NCI-H128 (cell line): ENCODE results near the gene OST4.

Source experiments
- DNase-seq: peaks from one replicate; lab custom pipeline; 2025; ENCODE audit not compliant: unreplicated experiment; lab: John Stamatoyannopoulos, UW

The OST4 gene

DNA sequence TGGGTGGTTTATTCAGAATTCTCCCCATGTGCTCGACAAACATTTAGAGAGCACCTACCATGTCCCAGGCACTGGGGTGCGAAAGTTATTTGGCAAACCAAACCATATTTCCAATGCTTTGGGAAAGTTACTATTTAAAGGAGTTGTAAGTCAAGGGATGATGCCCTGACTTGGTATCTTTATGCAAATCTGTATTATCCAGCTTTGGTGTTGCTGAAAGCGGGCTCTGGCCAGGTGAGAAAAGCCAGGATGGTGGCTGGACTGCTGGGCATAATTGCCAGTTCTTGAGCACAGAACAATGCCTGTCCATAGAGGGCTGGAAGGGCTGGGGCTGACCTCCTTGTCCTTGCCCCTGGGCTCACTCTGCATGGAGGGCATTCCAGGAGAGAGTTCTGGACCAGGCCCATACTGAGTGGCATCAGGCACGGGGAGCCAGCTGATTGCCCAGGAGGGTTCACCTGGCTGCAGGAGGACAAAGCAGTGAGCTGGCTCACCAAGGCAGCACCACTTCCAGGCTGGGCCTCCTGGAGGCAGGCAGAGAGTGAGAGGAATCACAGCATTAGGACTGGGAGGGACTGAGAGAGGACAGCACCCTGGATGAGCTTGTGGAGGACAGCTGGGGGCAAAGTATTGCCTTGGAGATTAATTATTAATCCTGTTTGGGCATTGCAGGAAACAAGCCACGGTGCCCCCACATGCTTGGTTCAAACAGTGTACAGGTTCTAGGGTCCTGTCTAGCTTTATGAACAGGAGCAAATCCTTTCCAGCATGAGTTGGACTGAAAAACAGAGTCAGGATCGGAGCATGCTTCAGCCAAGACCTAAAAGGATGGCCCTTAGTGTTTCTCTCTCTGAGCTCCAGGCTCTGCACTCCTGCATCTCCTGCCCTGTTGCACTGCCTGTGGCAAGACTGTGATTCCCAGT lies 22.2 kb upstream of the OST4 start:
- no peak for DNase-seq

GRCh38 chr2:27092696-27093429 lies 21.4 kb upstream of the OST4 start:
- no peak for DNase-seq

DNA sequence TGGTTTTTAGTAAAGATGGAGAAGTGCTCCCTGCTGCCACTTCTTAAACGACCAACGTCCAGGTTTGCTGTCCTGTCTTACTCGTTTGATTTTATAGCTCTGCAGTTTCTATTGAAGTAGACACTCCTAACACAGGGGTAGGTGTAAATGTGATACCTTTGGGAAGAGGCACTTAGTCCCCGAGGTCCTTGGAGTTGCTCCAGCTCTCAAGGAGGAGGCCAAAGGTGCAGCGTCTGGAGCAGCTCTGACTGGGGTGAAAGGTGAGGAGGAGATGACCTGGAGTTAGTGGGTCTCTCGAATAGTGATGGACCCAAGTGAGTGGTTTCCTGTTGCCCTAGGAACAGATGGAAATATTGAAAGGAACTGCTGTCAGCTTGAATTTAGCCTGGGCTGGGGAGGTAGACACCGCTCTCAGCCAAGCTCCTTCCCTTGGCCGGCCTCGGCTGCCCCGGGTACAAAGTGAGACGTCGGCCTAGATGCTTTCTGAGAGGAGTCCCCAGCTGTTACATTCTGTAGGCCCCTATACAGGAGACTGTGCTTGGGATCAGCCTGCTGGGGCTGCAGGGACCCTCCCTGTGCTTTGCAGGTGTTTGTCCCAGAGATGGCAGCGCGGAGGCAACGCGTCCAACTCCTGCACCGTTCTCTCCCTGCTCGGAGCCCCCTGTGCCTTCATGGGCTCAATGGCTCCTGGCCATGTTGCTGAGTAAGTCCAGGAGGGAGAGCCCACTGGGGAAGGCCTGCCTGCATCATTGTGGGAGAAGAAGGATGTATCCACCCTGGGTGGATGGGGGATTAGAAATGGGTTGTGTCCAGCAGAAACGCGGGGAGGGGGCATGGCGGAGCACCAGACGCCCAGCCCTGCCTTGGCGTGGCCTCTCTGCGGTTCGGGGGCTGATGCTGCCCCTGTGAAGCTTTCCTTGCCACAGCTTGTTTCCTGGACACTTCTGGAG lies 20.6 kb upstream of the OST4 start:
- DNase-seq: no peak

GRCh38 chr2:27089111-27089954 lies 17.9 kb upstream of the OST4 start:
- no peak for DNase-seq

DNA sequence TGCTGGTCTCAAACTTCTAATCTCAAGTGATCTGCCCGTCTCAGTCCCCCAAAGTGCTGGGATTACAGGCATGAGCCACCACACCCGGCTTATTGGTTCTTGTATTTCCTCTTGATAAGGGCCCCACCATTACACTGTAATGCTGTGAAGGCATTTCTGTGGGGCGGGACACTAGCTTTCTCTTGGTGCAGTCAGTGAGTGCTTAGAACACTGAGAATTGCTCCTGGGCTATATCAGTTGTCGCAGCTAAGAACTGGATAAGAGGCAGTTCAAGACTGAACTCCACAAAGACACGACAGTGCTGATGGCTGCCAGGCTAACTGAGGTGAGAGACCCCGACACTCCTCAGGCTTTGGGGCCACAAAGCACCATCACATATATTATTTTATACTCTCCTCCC lies 17.2 kb upstream of the OST4 start:
- DNase-seq: no peak

GRCh38 chr2:27087823-27088410 lies 16.5 kb upstream of the OST4 start:
- DNase-seq: no peak

DNA sequence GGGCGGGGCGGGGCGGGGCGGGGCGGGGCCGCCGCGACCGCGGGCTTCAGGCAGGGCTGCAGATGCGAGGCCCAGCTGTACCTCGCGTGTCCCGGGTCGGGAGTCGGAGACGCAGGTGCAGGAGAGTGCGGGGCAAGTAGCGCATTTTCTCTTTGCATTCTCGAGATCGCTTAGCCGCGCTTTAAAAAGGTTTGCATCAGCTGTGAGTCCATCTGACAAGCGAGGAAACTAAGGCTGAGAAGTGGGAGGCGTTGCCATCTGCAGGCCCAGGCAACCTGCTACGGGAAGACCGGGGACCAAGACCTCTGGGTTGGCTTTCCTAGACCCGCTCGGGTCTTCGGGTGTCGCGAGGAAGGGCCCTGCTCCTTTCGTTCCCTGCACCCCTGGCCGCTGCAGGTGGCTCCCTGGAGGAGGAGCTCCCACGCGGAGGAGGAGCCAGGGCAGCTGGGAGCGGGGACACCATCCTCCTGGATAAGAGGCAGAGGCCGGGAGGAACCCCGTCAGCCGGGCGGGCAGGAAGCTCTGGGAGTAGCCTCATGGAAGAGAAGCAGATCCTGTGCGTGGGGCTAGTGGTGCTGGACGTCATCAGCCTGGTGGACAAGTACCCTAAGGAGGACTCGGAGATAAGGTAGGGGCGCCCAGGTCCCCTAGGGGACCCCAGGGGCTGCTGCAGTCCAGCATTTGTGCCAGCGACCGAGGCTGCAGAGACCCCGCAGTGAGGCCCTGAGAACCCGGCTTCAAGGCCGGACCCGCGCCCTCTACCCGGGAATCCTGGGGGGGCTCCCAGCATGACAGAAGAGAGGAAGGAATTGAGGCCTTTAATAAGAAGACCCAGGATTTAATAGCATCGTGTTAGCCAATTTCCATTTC lies 15.5 kb upstream of the OST4 start, which contains the start of gene KHK:
KHK (plus strand) TSS at position 49 of the 870 bp plus-strand sequence; CDS start at position 537, 488 bp downstream.
- no peak for DNase-seq

- peak; percentile 86 for DNase-seq
These were observed 14.8 kb upstream of the OST4 start for GRCh38 chr2:27086090-27086723.

GRCh38 chr2:27085673-27086089 lies 14.2 kb upstream of the OST4 start:
- DNase-seq: no peak

DNA sequence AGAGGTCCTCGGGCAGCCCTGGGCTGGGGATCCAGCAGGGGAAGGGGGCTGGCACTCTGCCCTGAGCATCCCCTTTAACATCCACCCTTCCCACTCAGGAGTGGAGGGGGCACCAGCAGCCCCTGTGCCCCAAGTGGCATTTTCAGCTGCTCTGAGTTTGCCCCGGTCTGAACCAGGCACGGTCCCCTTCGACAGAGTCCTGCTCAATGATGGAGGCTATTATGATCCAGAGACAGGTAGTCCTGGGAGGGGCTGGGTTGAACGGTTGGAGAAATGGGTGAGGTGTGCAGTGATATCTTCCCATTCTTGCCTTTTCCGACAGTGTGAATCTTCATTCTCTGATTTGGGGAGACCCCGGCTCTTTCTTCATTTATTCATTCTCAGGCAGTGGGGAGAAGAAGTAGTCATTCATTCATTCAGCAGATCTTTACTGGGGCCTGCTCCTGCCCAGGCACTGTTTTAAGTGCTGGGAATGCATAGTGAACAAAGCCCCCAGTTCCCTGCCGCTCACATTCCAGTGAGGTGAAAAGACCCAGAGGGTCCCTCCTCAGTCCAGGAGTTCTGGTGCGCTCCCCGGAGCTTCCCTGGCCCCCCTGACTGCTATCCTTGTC lies 13.7 kb upstream of the OST4 start:
- DNase-seq: no peak

DNA sequence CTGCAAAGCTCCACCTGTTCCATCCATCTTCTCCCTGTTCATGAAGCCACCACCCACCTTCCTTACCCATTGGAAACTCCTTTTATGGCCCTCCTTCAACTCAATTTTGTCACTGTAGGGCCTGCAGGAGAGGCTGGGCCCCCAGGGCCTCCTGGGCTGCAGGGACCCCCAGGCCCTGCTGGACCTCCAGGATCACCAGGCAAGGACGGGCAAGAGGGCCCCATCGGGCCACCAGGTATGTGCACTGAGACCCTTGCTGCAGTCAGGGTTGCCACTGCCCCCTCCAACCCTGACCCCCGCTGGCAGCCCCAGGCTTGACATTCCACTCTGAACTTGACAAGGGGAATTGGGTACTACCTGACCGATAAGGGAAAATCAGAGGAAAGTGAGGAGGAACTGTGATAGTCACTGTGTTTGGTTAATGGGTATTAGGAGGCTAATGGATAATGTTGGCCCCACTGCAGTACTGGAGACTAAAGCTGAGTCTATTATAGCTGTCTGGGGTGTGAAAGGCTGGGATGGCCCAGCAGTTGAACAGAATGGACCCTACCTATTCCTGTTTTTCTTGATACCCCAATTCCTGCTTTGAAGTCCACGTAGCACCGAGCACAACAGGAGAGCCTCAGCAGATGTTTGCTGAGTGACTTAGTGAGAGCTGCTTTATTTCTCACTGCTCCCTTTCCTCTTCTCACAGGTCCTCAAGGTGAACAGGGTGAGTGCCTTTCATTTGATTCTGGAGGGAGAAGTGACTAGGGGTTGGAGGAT lies 13.0 kb upstream of the OST4 start:
- no peak for DNase-seq

GRCh38 chr2:27083410-27084296 lies 12.2 kb upstream of the OST4 start:
- no peak for DNase-seq

DNA sequence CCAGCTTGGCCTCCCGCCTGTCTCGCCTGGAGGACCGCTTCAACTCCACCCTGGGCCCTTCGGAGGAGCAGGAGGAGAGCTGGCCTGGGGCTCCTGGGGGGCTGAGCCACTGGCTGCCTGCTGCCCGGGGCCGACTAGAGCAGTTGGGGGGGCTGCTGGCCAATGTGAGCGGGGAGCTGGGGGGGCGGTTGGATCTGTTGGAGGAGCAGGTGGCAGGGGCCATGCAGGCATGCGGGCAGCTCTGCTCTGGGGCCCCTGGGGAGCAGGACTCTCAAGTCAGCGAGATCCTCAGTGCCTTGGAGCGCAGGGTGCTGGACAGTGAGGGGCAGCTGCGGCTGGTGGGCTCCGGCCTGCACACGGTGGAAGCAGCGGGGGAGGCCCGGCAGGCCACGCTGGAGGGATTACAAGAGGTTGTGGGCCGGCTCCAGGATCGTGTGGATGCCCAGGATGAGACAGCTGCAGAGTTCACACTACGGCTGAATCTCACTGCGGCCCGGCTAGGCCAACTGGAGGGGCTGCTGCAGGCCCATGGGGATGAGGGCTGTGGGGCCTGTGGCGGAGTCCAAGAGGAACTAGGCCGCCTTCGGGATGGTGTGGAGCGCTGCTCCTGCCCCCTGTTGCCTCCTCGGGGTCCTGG lies 11.4 kb upstream of the OST4 start:
- DNase-seq: no peak

DNA sequence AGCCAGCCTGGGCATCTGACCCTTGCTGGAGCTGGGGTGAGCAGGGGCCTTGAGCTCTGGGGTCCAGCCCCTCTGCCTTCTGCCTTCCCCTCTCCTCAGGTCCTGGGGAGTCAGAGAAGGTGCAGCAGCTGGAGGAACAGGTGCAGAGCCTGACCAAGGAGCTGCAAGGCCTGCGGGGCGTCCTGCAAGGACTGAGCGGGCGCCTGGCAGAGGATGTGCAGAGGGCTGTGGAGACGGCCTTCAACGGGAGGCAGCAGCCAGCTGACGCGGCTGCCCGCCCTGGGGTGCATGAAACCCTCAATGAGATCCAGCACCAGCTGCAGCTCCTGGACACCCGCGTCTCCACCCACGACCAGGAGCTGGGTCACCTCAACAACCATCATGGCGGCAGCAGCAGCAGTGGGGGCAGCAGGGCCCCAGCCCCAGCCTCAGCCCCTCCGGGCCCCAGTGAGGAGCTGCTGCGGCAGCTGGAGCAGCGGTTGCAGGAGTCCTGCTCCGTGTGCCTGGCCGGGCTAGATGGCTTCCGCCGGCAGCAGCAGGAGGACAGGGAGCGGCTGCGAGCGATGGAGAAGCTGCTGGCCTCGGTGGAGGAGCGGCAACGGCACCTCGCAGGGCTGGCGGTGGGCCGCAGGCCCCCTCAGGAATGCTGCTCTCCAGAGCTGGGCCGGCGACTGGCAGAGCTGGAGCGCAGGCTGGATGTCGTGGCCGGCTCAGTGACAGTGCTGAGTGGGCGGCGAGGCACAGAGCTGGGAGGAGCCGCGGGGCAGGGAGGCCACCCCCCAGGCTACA lies 10.7 kb upstream of the OST4 start:
- DNase-seq: no peak

DNA sequence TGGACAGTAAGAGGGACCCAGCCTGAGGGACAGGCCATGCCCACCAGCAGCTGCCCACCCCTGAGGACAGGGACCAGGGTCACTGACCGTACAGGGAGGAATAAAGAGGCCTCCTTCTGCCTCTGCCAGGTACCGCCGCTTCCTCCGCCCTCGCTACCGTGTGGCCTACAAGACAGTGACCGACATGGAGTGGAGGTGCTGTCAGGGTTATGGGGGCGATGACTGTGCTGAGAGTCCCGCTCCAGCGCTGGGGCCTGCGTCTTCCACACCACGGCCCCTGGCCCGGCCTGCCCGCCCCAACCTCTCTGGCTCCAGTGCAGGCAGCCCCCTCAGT lies 9.1 kb upstream of the OST4 start:
- no peak for DNase-seq
